HL-60 (cell line): Measurements from ENCODE around the gene LMLN.

Experiments used
- DNase-seq, 2 experiments: peaks; one replicate each; pipeline ENCODE4 v3.0.0-alpha.2; 2010 to 2020; ENCODE audit warnings: low read depth in 1 of 2, low spot score in 1 of 2
- H3K27ac ChIP-seq: fragments of 250-450 bp; sonication (Bioruptor Pico); replicated peaks from 2 replicates; pipeline ENCODE4 v1.5.1; 2020; ENCODE audit warnings: mild to moderate bottlenecking, moderate library complexity
- H3K27me3 ChIP-seq: fragments of 250-450 bp; sonication (Bioruptor Pico); 2 replicates; pipeline ENCODE4 v1.5.1; 2021; ENCODE audit warnings: mild to moderate bottlenecking, moderate library complexity; ENCODE audit not compliant: insufficient read depth, poor library complexity, severe bottlenecking
- H3K4me3 ChIP-seq: replicated peaks from 2 replicates; pipeline ENCODE4 v1.5.1; 2011; ENCODE audit warnings: mild to moderate bottlenecking, control low read depth, low read length; ENCODE audit not compliant: insufficient read depth
- CTCF ChIP-seq: IDR thresholded peaks from one replicate; pipeline ENCODE4 v1.5.1; 2011; ENCODE audit warnings: low read length, control low read depth, inconsistent platforms; ENCODE audit not compliant: insufficient read depth
- GABPA ChIP-seq: IDR thresholded peaks from 2 replicates; pipeline ENCODE4 v1.6.1; 2012; ENCODE audit warnings: low read depth
- POLR2AphosphoS5 ChIP-seq: IDR thresholded peaks from 2 replicates; pipeline ENCODE4 v1.6.1; 2012; ENCODE audit warnings: low read depth
- REST ChIP-seq: IDR thresholded peaks from 2 replicates; pipeline ENCODE4 v1.6.1; 2012; ENCODE audit warnings: low read depth; ENCODE audit not compliant: insufficient replicate concordance
- SPI1 ChIP-seq: IDR thresholded peaks from 2 replicates; pipeline ENCODE4 v1.6.1; 2012; ENCODE audit warnings: low read depth, mild to moderate bottlenecking, borderline replicate concordance

The LMLN gene

DNA sequence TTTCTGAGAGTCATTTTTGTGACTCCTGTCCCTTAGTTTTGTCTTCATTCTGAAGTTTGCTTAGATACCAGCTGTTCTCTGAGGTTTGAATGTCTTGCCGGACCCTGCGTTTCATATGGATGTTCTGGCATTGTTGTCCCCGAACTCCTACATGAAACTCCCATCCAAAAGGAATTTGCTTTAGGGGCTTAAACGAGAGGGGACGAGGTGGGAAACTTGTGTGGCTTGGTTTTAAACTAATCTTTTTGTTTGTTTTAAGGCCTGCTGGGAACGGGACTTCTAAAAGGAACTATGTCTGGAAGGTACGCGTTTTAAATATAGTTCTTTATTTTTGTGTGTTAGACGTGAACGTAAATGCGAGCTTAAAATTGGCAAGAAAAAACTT, 9.3 kb upstream of the LMLN start:
- no peak for DNase-seq
- Histone ChIP-seq H3K27me3 (no peaks in the 10 kb centered on the region), H3K27ac (peak overlapping the region; percentile 100), H3K4me3 (peak overlapping the region; percentile 64)
- TF ChIP-seq POLR2AphosphoS5 (no peak), REST (no peak), SPI1 (no peak), CTCF (no peak), GABPA (no peak)

- no peak for DNase-seq
- peak overlapping the region; percentile 64 for H3K4me3 ChIP-seq
- peak overlapping the region; percentile 100 for H3K27ac ChIP-seq
- H3K27me3 ChIP-seq = no peaks in the 10 kb centered on the region
- no peak for TF ChIP-seq POLR2AphosphoS5
- no peak for TF ChIP-seq SPI1
- TF ChIP-seq CTCF = no peak
- no peak for TF ChIP-seq GABPA
- no peak for TF ChIP-seq REST
Observed at GRCh38 chr3:197951392-197951990, 8.5 kb upstream of the LMLN start.

DNA sequence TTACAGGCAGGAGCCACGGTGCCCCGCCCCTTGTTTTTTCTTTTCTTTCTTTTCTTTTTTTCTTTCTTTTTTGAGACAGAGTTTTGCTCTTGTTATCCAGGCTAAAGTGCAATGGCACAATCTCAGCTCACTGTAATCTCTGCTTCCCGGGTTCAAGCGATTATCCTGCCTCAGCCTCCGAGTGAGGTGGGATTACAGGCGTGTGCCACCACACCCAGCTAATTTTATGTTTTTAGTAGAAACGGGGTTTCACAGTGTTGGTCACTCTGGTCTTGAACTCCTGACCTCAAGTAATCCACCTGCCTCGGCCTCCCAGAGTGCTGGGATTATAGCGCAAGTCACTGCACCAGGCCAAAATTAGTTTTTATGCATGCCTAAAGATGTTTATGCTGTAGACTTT, 7.6 kb upstream of the LMLN start:
- H3K27me3 ChIP-seq = no peaks in the 10 kb centered on the region
- TF ChIP-seq CTCF (no peak), SPI1 (no peak), POLR2AphosphoS5 (no peak), GABPA (no peak), REST (no peak)
- peak overlapping the region; percentile 6; the same call in 1 of the 2 replicates for H3K4me3 ChIP-seq
- DNase-seq = no peak
- no peak overlapping the region; the same call in 1 of the 2 replicates for H3K27ac ChIP-seq
